ENCODE measurements around the gene SMIM8.

The SMIM8 gene

GRCh38 chr6:87391334-87391733 is 68.9 kb downstream of the SMIM8 start:
- no peak for DNase-seq (ENCODE audit: low read depth, low spot score)

Measured in activated naive CD8-positive, alpha-beta T cell treated with anti-CD3 and anti-CD28 coated beads, Interleukin-2, amount 50 U/mL, for 16 hours (primary cell).